Smooth muscle cell (in vitro differentiated cells): ENCODE results near the gene LRRC8E. TPM values are rescaled to one million over a fixed set of nuclear protein-coding genes. Genes with fewer than 3 reads are reported as not detected.

Source experiments
- DNase-seq: peaks from one replicate; lab custom pipeline; 2025; ENCODE audit not compliant: unreplicated experiment; lab: John Stamatoyannopoulos, UW
- H2AFZ ChIP-seq: fragments of 200-600 bp; sonication (generic); 2 replicates; pipeline ENCODE4 v1.6.0; 2016; ENCODE audit warnings: antibody characterized with exemption, low read depth, mild to moderate bottlenecking
- H3F3A ChIP-seq: fragments of 200-600 bp; sonication (generic); 2 replicates; pipeline ENCODE4 v1.6.0; 2017; ENCODE audit warnings: antibody characterized with exemption, low read depth
- H3K27ac ChIP-seq: fragments of 200-600 bp; sonication (generic); 2 replicates; pipeline ENCODE4 v1.5.1; 2016; ENCODE audit warnings: low read depth, mild to moderate bottlenecking
- H3K27me3 ChIP-seq: fragments of 200-600 bp; sonication (generic); 2 replicates; pipeline ENCODE4 v1.6.1; 2016; ENCODE audit warnings: low read depth, mild to moderate bottlenecking
- H3K36me3 ChIP-seq: fragments of 200-600 bp; sonication (generic); 2 replicates; pipeline ENCODE4 v1.5.1; 2016; ENCODE audit warnings: low read depth
- H3K4me1 ChIP-seq: fragments of 200-600 bp; sonication (generic); 2 replicates; pipeline ENCODE4 v1.5.1; 2016; ENCODE audit warnings: low read depth
- H3K4me2 ChIP-seq: fragments of 200-600 bp; sonication (generic); 2 replicates; pipeline ENCODE4 v1.6.0; 2016; ENCODE audit warnings: mild to moderate bottlenecking
- H3K4me3 ChIP-seq: fragments of 200-600 bp; sonication (generic); 2 replicates; pipeline ENCODE4 v1.5.1; 2016; ENCODE audit warnings: mild to moderate bottlenecking
- H3K79me2 ChIP-seq: fragments of 200-600 bp; sonication (generic); 2 replicates; pipeline ENCODE4 v1.6.0; 2016; ENCODE audit warnings: low read depth, mild to moderate bottlenecking
- H3K9ac ChIP-seq: fragments of 200-600 bp; sonication (generic); 2 replicates; pipeline ENCODE4 v1.6.0; 2016; ENCODE audit warnings: low read depth
- H3K9me3 ChIP-seq: fragments of 200-600 bp; sonication (generic); replicated peaks from 2 replicates; pipeline ENCODE4 v1.5.1; 2016; ENCODE audit warnings: low read depth
- H4K20me1 ChIP-seq: fragments of 200-600 bp; sonication (generic); 2 replicates; pipeline ENCODE4 v1.6.0; 2016; ENCODE audit warnings: low read depth
- CTCF ChIP-seq: fragments of 200-600 bp; sonication (generic); IDR thresholded peaks from 2 replicates; pipeline ENCODE4 v1.5.1; 2017; ENCODE audit warnings: borderline replicate concordance, mild to moderate bottlenecking, antibody characterized with exemption; ENCODE audit not compliant: insufficient read depth, poor library complexity, severe bottlenecking
- WGBS: methylation state at CpG from one replicate; pipeline ENCODE4 v1.1.7; 2016; ENCODE audit warnings: low lambda C conversion rate; 5-methylcytosine and 5-hydroxymethylcytosine counted together
- polyA plus RNA-seq: library from polyadenylated mRNA; unstranded; fragments of >200 nt; fragmentation: Nextera tagmentation; extraction: Ambion mirVana; gene quantifications from 2 replicates; pipeline ENCODE4 v1.2.1, GENCODE V29; 2016
- total RNA-seq: library from RNA; depleted of rRNA; stranded (reverse); fragments of >200 nt; gene quantifications from 2 replicates; pipeline ENCODE4 v1.2.3, GENCODE V29; 2014

The LRRC8E gene
- total and polyA plus RNA-seq, 2 experiments from 2014 or later = 7.4 to 7.8 TPM

GRCh38 chr19:7841751-7842660, 46.3 kb upstream of the LRRC8E start:
- Histone ChIP-seq H4K20me1 (peaks cover 43% of the 10 kb centered on the region), H2AFZ (no peak overlapping the region), H3K9me3 (no peaks in the 10 kb centered on the region), H3K4me2 (no peak overlapping the region), H3K4me3 (no peak overlapping the region), H3K9ac (no peak overlapping the region), H3K27me3 (no peaks in the 10 kb centered on the region), H3F3A (no peaks in the 10 kb centered on the region), H3K79me2 (no peaks in the 10 kb centered on the region), H3K4me1 (no peaks in the 10 kb centered on the region), H3K27ac (no peak overlapping the region), H3K36me3 (no peaks in the 10 kb centered on the region)
- TF ChIP-seq CTCF = no peak
- 89% methylated on average over 11 of the region's 11 CpGs for WGBS
- no peak for DNase-seq

- Histone ChIP-seq H3K36me3 (no peaks in the 10 kb centered on the region), H3K4me2 (no peak overlapping the region), H3K9ac (no peak overlapping the region), H3K4me3 (no peak overlapping the region), H3F3A (no peaks in the 10 kb centered on the region), H2AFZ (no peak overlapping the region), H3K9me3 (no peaks in the 10 kb centered on the region), H3K27ac (no peak overlapping the region), H3K79me2 (no peaks in the 10 kb centered on the region), H3K27me3 (no peaks in the 10 kb centered on the region), H3K4me1 (no peaks in the 10 kb centered on the region), H4K20me1 (peaks cover 43% of the 10 kb centered on the region)
- no peak for TF ChIP-seq CTCF
- 98% methylated on average over 12 of the region's 12 CpGs for WGBS
- no peak for DNase-seq
Observed at GRCh38 chr19:7842661-7843294, 45.5 kb upstream of the LRRC8E start.

- no peak overlapping the region for H3K4me2 ChIP-seq
- H3F3A ChIP-seq = no peaks in the 10 kb centered on the region
- no peaks in the 10 kb centered on the region for H3K36me3 ChIP-seq
- H3K27ac ChIP-seq = no peak overlapping the region
- no peak overlapping the region for H3K9ac ChIP-seq
- peaks cover 38% of the 10 kb centered on the region for H4K20me1 ChIP-seq
- H2AFZ ChIP-seq = no peak overlapping the region
- H3K4me1 ChIP-seq = no peaks in the 10 kb centered on the region
- no peaks in the 10 kb centered on the region for H3K79me2 ChIP-seq
- 100% methylated on average over 6 of the region's 6 CpGs for WGBS
- H3K9me3 ChIP-seq = no peaks in the 10 kb centered on the region
- H3K27me3 ChIP-seq = no peaks in the 10 kb centered on the region
- TF ChIP-seq CTCF = no peak
- no peak for DNase-seq
- H3K4me3 ChIP-seq = no peak overlapping the region
Observed at GRCh38 chr19:7843521-7843920, 44.8 kb upstream of the LRRC8E start.
